Head of caudate nucleus (tissue), 42 donors: ENCODE data around the gene PRKAG3.
"Not testable (repeated sequence)": the region's sequence is repeated elsewhere in the genome, so short reads cannot be mapped to it uniquely, and the experiment has no call there.

ENCODE experiments used
- DNase-seq, 42 donors: peaks; one replicate each; pipeline versions ENCODE4 v3.0.0 to v3.0.0-alpha.2; 2020 to 2021; ENCODE audit warnings: mixed read lengths in 7 of 42
- intact Hi-C: fragments of 100-400 bp; cut with DNase I; formaldehyde crosslinking; loops from one replicate; pipeline ENCODE4 v1.15.0; 2022

The PRKAG3 gene

DNA sequence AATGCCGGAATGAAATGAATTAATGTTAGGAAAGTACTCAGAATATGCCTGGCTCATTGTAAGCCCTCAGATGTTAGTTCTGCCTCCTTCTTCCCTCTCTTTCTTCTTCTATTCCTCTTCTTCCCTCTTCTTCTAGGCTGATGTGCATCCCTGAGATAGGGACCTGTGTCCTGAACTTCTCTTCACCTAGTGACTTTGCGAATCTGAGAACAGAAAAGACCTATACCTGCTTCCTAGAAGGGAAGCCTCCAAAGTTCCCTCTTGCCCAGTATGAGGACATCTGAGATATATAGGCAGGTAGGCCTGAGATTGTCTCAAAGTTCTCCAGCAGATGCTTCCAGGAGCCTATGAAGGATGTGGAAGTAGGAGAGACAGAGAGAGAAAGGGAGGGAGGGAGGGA lies 57.7 kb downstream of the PRKAG3 start:
- DNase-seq: no peak
- intact Hi-C loops: no loop called here

DNA sequence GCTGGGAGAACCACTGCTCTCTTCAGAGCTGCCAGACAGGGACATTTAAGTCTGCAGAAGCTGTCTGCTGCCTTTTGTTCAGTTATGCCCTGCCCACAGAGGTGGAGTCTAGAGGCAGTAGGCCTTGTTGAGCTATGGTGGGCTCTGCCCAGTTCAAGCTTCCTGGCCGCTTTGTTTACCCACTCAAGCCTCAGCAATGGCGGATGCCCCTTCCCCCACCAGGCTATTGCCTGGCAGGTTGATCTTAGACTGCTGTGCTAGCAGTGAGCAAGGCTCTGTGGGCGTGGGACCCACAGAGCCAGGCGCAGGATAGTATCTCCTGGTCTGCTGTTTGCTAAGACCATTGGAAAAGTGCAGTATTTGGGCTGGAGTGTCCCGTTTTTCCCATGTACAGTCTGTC lies 58.8 kb downstream of the PRKAG3 start:
- intact Hi-C loops, DNase-seq: not testable (repeated sequence)
